A549 (cell line): ENCODE data around the gene SGSH.

ENCODE experiments used
- CHD2 ChIP-seq: fragments of 150-350 bp; IDR thresholded peaks from 2 replicates; pipeline ENCODE4 v1.6.1; 2014; ENCODE audit warnings: low read length; ENCODE audit not compliant: partially characterized antibody
- EP300 ChIP-seq, 2 experiments: fragments of >200 bp; sonication (Bioruptor Twin); formaldehyde crosslinking; IDR thresholded peaks; 2 replicates in 1 of 2; 3 replicates in 1 of 2; pipeline ENCODE4 v1.6.1; 2016 to 2017
- ESRRA ChIP-seq: fragments of 150-350 bp; IDR thresholded peaks from 2 replicates; pipeline ENCODE4 v1.6.1; 2014; ENCODE audit warnings: mild to moderate bottlenecking, low read length, borderline replicate concordance
- HDAC2 ChIP-seq: fragments of 200-600 bp; sonication (generic); IDR thresholded peaks from 2 replicates; pipeline ENCODE4 v1.6.1; 2016
- MYC ChIP-seq: IDR thresholded peaks from 2 replicates; pipeline ENCODE4 v1.6.1; 2012; ENCODE audit warnings: mild to moderate bottlenecking, inconsistent platforms, low read length, improper control_type of control experiment, borderline replicate concordance
- NR3C1 ChIP-seq: fragments of >200 bp; sonication (Bioruptor Twin); formaldehyde crosslinking; IDR thresholded peaks from 3 replicates; pipeline ENCODE4 v1.6.1; 2017
- POLR2A ChIP-seq: IDR thresholded peaks from 2 replicates; pipeline ENCODE4 v1.6.1; 2012; ENCODE audit warnings: mild to moderate bottlenecking, low read length
- RAD21 ChIP-seq, 2 experiments: fragments of >200 bp in 1 of 2; sonication (Bioruptor Twin) in 1 of 2; formaldehyde crosslinking in 1 of 2; IDR thresholded peaks in 1 of 2; conservative IDR thresholded peaks in 1 of 2; 2 replicates in 1 of 2; 3 replicates in 1 of 2; pipeline ENCODE4 v1.6.1; 2012 to 2018; ENCODE audit warnings: inconsistent platforms in 1 of 2
- SMC3 ChIP-seq: fragments of >200 bp; sonication (Bioruptor Twin); formaldehyde crosslinking; IDR thresholded peaks from 3 replicates; pipeline ENCODE4 v1.6.1; 2018; ENCODE audit warnings: inconsistent platforms
- TF ChIP-seq, protein P1 (sequence below): fragments of >200 bp; sonication (Bioruptor Twin); formaldehyde crosslinking; IDR thresholded peaks from 3 replicates; pipeline ENCODE4 v1.5.1; 2016
- TF ChIP-seq, protein P2 (sequence below): fragments of 150-350 bp; IDR thresholded peaks from 2 replicates; pipeline ENCODE4 v1.6.1; 2014; ENCODE audit warnings: low read depth, mild to moderate bottlenecking, low read length
- TF ChIP-seq, protein P3 (sequence below): fragments of 200-600 bp; sonication (generic); IDR thresholded peaks from 2 replicates; pipeline ENCODE4 v1.6.1; 2016; ENCODE audit warnings: antibody characterized with exemption, mild to moderate bottlenecking, moderate library complexity

DNA sequence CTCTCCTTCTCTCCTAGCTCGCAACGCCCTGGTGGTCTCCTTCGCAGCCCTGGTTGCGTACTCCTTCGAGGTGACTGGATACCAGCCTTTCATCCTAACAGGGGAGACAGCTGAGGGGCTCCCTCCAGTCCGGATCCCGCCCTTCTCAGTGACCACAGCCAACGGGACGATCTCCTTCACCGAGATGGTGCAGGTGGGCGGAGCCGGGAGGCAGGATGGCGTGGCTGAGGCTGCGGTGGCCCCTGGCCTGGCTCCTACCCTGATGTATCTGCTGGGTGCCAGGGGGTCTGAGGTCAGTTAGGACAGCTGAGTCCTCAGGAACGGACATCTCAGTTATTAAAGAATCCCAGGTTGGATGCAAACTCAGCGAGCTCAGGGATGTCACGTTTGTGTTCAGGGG is 16.8 kb upstream of the SGSH start:
- TF ChIP-seq ESRRA, result no peak
- TF ChIP-seq, protein P1, sequence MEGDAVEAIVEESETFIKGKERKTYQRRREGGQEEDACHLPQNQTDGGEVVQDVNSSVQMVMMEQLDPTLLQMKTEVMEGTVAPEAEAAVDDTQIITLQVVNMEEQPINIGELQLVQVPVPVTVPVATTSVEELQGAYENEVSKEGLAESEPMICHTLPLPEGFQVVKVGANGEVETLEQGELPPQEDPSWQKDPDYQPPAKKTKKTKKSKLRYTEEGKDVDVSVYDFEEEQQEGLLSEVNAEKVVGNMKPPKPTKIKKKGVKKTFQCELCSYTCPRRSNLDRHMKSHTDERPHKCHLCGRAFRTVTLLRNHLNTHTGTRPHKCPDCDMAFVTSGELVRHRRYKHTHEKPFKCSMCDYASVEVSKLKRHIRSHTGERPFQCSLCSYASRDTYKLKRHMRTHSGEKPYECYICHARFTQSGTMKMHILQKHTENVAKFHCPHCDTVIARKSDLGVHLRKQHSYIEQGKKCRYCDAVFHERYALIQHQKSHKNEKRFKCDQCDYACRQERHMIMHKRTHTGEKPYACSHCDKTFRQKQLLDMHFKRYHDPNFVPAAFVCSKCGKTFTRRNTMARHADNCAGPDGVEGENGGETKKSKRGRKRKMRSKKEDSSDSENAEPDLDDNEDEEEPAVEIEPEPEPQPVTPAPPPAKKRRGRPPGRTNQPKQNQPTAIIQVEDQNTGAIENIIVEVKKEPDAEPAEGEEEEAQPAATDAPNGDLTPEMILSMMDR, result no peak
- TF ChIP-seq, protein P2, sequence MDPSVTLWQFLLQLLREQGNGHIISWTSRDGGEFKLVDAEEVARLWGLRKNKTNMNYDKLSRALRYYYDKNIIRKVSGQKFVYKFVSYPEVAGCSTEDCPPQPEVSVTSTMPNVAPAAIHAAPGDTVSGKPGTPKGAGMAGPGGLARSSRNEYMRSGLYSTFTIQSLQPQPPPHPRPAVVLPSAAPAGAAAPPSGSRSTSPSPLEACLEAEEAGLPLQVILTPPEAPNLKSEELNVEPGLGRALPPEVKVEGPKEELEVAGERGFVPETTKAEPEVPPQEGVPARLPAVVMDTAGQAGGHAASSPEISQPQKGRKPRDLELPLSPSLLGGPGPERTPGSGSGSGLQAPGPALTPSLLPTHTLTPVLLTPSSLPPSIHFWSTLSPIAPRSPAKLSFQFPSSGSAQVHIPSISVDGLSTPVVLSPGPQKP, result no peak
- TF ChIP-seq, protein P3, sequence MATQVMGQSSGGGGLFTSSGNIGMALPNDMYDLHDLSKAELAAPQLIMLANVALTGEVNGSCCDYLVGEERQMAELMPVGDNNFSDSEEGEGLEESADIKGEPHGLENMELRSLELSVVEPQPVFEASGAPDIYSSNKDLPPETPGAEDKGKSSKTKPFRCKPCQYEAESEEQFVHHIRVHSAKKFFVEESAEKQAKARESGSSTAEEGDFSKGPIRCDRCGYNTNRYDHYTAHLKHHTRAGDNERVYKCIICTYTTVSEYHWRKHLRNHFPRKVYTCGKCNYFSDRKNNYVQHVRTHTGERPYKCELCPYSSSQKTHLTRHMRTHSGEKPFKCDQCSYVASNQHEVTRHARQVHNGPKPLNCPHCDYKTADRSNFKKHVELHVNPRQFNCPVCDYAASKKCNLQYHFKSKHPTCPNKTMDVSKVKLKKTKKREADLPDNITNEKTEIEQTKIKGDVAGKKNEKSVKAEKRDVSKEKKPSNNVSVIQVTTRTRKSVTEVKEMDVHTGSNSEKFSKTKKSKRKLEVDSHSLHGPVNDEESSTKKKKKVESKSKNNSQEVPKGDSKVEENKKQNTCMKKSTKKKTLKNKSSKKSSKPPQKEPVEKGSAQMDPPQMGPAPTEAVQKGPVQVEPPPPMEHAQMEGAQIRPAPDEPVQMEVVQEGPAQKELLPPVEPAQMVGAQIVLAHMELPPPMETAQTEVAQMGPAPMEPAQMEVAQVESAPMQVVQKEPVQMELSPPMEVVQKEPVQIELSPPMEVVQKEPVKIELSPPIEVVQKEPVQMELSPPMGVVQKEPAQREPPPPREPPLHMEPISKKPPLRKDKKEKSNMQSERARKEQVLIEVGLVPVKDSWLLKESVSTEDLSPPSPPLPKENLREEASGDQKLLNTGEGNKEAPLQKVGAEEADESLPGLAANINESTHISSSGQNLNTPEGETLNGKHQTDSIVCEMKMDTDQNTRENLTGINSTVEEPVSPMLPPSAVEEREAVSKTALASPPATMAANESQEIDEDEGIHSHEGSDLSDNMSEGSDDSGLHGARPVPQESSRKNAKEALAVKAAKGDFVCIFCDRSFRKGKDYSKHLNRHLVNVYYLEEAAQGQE, result no peak
- TF ChIP-seq POLR2A, result no peak
- no peak for TF ChIP-seq RAD21 (conservative IDR thresholded peaks at IDR 0.05 in 1 of 2, IDR thresholded peaks at IDR 0.05 in 1 of 2)
- TF ChIP-seq NR3C1, result no peak
- TF ChIP-seq MYC, result no peak
- TF ChIP-seq HDAC2, result no peak
- TF ChIP-seq SMC3, result no peak
- no peak for TF ChIP-seq CHD2
- no peak for TF ChIP-seq EP300 (IDR thresholded peaks at IDR 0.05)
